ENCODE measurements around the gene PEX11B.

The PEX11B gene

DNA sequence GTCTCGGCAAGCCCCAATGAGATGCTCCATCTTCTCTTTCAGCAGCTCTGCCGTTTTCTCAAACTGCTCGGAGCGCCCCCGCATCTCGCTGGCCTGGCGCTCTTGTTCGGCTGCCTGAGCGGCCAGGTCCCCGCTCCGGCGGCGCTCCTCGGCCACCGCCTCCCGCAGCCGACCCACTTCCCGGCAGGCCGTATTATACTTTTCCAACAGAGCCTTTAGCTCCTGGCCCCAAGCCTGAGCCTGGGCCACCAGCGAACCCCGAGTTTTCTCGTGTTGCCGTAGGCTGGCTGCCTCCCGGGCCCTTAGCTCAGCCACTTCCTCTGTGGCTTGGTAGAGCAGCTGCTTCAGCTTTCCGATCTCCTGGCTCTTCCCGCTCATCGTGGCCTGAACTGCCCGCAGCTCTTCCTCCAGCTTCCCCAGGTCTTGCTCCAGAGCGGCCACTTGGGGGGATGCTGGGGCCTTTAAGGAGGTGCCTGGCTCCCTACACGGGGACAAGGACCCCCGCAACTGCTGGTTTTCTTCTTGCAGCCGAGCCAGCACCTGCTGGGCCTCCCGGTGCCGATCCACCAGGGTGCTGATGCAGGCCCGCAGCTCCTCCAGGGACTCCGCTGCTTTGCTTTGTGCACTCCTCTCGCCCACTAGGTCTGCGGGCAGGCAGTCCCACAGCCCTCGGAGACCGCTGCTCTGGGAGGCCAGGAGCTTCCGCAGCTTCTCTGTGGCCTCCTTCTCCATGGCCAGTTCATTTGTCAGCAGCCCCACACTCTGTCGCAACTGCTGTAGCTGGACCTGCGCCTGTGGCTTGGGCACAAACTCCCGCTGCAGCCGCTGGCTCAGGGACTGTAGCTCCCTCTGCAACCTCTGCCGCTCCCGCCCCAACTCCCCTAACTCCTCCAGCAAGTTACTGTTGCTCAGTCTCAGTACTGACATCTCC is 46.3 kb downstream of the PEX11B start:
- Histone ChIP-seq H3K79me2 (ENCODE audit: low read length) (no peaks in the 10 kb centered on the region), H3K4me1 (ENCODE audit: low read length) (peaks cover 6% of the 10 kb centered on the region), H3K9me3 (replicated peaks; ENCODE audit: insufficient read depth, low read length) (no peaks in the 10 kb centered on the region), H3K4me2 (ENCODE audit: low read depth, low read length) (peak overlapping the region; percentile 94), H3K9ac (ENCODE audit: low read length) (peak overlapping the region; percentile 50; the same call in 1 of the 2 replicates), H3K36me3 (replicated peaks; ENCODE audit: insufficient read depth, low read length) (no peaks in the 10 kb centered on the region), H3K27me3 (replicated peaks; ENCODE audit: insufficient read depth, low read length) (peaks cover 19% of the 10 kb centered on the region; the same call in 1 of the 2 replicates), H2AFZ (ENCODE audit: low read length) (peak overlapping the region; percentile 93), H3K4me3 (ENCODE audit: low read length) (peak overlapping the region; percentile 66), H4K20me1 (ENCODE audit: insufficient read depth, low read length) (no peaks in the 10 kb centered on the region), H3K9me2 (replicated peaks; ENCODE audit: insufficient read depth, low read length) (no peaks in the 10 kb centered on the region), H3K27ac (ENCODE audit: low read length) (no peak overlapping the region), H3F3A (ENCODE audit: insufficient read depth, low read length) (0 out of 2 replicates have a peak, but pooled peaks cover 5% of the 10 kb centered on the region)
- TF ChIP-seq, protein P1, sequence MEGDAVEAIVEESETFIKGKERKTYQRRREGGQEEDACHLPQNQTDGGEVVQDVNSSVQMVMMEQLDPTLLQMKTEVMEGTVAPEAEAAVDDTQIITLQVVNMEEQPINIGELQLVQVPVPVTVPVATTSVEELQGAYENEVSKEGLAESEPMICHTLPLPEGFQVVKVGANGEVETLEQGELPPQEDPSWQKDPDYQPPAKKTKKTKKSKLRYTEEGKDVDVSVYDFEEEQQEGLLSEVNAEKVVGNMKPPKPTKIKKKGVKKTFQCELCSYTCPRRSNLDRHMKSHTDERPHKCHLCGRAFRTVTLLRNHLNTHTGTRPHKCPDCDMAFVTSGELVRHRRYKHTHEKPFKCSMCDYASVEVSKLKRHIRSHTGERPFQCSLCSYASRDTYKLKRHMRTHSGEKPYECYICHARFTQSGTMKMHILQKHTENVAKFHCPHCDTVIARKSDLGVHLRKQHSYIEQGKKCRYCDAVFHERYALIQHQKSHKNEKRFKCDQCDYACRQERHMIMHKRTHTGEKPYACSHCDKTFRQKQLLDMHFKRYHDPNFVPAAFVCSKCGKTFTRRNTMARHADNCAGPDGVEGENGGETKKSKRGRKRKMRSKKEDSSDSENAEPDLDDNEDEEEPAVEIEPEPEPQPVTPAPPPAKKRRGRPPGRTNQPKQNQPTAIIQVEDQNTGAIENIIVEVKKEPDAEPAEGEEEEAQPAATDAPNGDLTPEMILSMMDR (IDR thresholded peaks at IDR 0.05; ENCODE audit: low read length): no peak
- TF ChIP-seq EZH2phosphoT487 (IDR thresholded peaks at IDR 0.05; ENCODE audit: low read length) (no peak), EZH2 (optimal IDR thresholded peaks at IDR 0.05; ENCODE audit: low read depth, low read length) (no peak)
- DNase-seq: peak; percentile 53

DNA sequence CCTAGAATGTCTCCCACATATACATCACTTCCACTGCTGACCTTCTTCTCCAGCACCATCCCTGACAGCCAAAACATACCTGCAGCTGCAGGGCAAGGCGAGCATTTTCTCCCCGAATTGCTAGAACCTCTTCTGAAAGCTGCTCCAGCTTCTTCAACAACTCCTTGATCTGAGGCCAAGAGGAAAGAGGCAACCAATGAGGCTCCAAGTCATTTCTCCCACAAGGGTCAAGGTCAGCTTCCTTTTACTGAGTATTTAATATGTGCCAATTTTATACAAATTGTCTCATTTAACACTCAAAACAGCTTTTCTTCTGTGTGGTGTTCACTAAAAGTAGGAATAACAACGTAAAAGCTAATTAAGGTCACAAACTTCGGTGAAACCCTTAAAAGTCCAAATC is 50.3 kb downstream of the PEX11B start:
- no peaks in the 10 kb centered on the region for H3K79me2 ChIP-seq (ENCODE audit: low read length)
- 0 out of 2 replicates have a peak, but pooled peaks cover 5% of the 10 kb centered on the region for H3F3A ChIP-seq (ENCODE audit: insufficient read depth, low read length)
- no peaks in the 10 kb centered on the region for H3K36me3 ChIP-seq (replicated peaks; ENCODE audit: insufficient read depth, low read length)
- no peaks in the 10 kb centered on the region for H3K9me2 ChIP-seq (replicated peaks; ENCODE audit: insufficient read depth, low read length)
- TF ChIP-seq EZH2phosphoT487 (IDR thresholded peaks at IDR 0.05; ENCODE audit: low read length) (no peak), EZH2 (optimal IDR thresholded peaks at IDR 0.05; ENCODE audit: low read depth, low read length) (no peak)
- TF ChIP-seq, protein P1 (IDR thresholded peaks at IDR 0.05; ENCODE audit: low read length): no peak
- H3K4me2 ChIP-seq (ENCODE audit: low read depth, low read length): no peak overlapping the region
- peaks cover 9% of the 10 kb centered on the region; the same call in 1 of the 2 replicates for H3K27me3 ChIP-seq (replicated peaks; ENCODE audit: insufficient read depth, low read length)
- DNase-seq: no peak
- no peak overlapping the region for H3K4me3 ChIP-seq (ENCODE audit: low read length)
- H4K20me1 ChIP-seq (ENCODE audit: insufficient read depth, low read length): no peaks in the 10 kb centered on the region
- H3K9me3 ChIP-seq (replicated peaks; ENCODE audit: insufficient read depth, low read length): no peaks in the 10 kb centered on the region
- H3K9ac ChIP-seq (ENCODE audit: low read length): no peak overlapping the region
- no peak overlapping the region for H3K27ac ChIP-seq (ENCODE audit: low read length)
- peaks cover 6% of the 10 kb centered on the region for H3K4me1 ChIP-seq (ENCODE audit: low read length)
- H2AFZ ChIP-seq (ENCODE audit: low read length): no peak overlapping the region

DNA sequence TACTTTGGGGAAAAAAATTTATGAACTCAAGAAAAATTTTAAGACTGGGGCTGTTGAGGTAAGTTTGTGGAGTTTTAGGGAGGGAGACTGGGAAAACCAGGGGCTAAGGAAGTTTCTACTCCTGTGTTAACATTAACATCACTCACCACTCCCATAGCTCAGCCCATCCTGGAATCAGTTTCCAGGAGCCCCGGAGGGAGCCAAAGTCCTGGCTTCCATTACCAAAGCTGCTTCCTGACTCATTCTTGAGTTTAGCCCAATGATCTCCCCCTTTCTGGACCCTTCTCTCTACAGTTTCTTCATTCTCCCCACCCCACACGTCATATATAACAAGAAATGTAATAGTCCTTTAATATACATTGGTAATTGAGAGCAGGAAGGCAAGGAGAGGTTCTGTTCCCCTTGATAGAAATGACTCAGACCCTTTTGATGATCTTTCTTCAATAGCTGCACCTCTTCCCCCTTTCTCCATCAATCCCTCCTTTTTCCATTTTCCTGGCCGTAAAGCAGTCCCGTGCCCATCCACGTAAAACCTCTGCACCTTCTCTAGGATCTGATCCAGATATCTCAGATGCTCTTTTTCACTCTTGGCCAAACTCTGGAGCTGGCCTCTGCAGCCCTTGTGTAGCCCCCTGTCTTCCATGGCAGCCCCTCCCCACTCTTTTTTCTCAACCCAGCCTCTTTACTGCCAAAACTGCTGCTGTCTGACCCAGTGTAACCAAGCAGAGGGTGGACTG is 55.1 kb downstream of the PEX11B start:
- peaks cover under 1% of the 10 kb centered on the region; the same call in 1 of the 2 replicates for H3K79me2 ChIP-seq (ENCODE audit: low read length)
- H3K4me3 ChIP-seq (ENCODE audit: low read length): no peak overlapping the region
- no peak overlapping the region for H3K27ac ChIP-seq (ENCODE audit: low read length)
- no peaks in the 10 kb centered on the region for H3K9me2 ChIP-seq (replicated peaks; ENCODE audit: insufficient read depth, low read length)
- H3K4me2 ChIP-seq (ENCODE audit: low read depth, low read length): no peak overlapping the region
- H3K9ac ChIP-seq (ENCODE audit: low read length): no peak overlapping the region
- no peak for DNase-seq
- no peaks in the 10 kb centered on the region for H4K20me1 ChIP-seq (ENCODE audit: insufficient read depth, low read length)
- H3K27me3 ChIP-seq (replicated peaks; ENCODE audit: insufficient read depth, low read length): peaks cover 7% of the 10 kb centered on the region; the same call in 1 of the 2 replicates
- TF ChIP-seq, protein P1 (IDR thresholded peaks at IDR 0.05; ENCODE audit: low read length): no peak
- no peak for TF ChIP-seq EZH2 (optimal IDR thresholded peaks at IDR 0.05; ENCODE audit: low read depth, low read length)
- TF ChIP-seq EZH2phosphoT487 (IDR thresholded peaks at IDR 0.05; ENCODE audit: low read length): no peak
- H3F3A ChIP-seq (ENCODE audit: insufficient read depth, low read length): peaks cover 9% of the 10 kb centered on the region
- H3K4me1 ChIP-seq (ENCODE audit: low read length): peaks cover 5% of the 10 kb centered on the region
- H2AFZ ChIP-seq (ENCODE audit: low read length): no peak overlapping the region
- no peaks in the 10 kb centered on the region for H3K36me3 ChIP-seq (replicated peaks; ENCODE audit: insufficient read depth, low read length)
- no peaks in the 10 kb centered on the region for H3K9me3 ChIP-seq (replicated peaks; ENCODE audit: insufficient read depth, low read length)

Measured in MM.1S (cell line).